IPS-20b (cell line): Measurements from ENCODE around the gene SPATA20.
A peak's percentile ranks its signal among the peaks of the same experiment; 100 is the strongest.

Experiments used
- H3K27ac ChIP-seq: one replicate; pipeline ENCODE4 v1.5.1; 2013; ENCODE audit warnings: low read length
- H3K27me3 ChIP-seq: 2 replicates; pipeline ENCODE4 v1.6.1; 2013; ENCODE audit warnings: mild to moderate bottlenecking, low read length, inconsistent platforms; ENCODE audit not compliant: insufficient read depth
- H3K36me3 ChIP-seq: 2 replicates; pipeline ENCODE4 v1.6.1; 2013; ENCODE audit warnings: low read depth, mild to moderate bottlenecking, inconsistent platforms, low read length, moderate library complexity; ENCODE audit not compliant: insufficient read depth
- H3K4me1 ChIP-seq: 2 replicates; pipeline ENCODE4 v1.6.1; 2013; ENCODE audit warnings: mild to moderate bottlenecking, control low read depth, inconsistent platforms, low read length, moderate library complexity; ENCODE audit not compliant: insufficient read depth
- H3K4me3 ChIP-seq: 2 replicates; pipeline ENCODE4 v1.5.1; 2013; ENCODE audit warnings: mild to moderate bottlenecking, low read length, inconsistent platforms
- H3K9ac ChIP-seq: 2 replicates; pipeline ENCODE4 v1.6.1; 2013; ENCODE audit warnings: low read depth, mild to moderate bottlenecking, inconsistent platforms, low read length, moderate library complexity
- H3K9me3 ChIP-seq: 2 replicates; pipeline ENCODE4 v1.6.1; 2013; ENCODE audit warnings: mild to moderate bottlenecking, low read depth, low read length, inconsistent platforms; ENCODE audit not compliant: insufficient read depth

The SPATA20 gene

GRCh38 chr17:50554201-50554600, 7.2 kb downstream of the SPATA20 start:
- no peak overlapping the region for H3K4me3 ChIP-seq
- H3K9ac ChIP-seq: no peak overlapping the region
- no peaks in the 10 kb centered on the region for H3K36me3 ChIP-seq
- no peak overlapping the region for H3K27ac ChIP-seq
- no peaks in the 10 kb centered on the region for H3K9me3 ChIP-seq
- no peaks in the 10 kb centered on the region; the same call in 1 of the 2 replicates for H3K4me1 ChIP-seq
- H3K27me3 ChIP-seq: peaks cover 34% of the 10 kb centered on the region

DNA sequence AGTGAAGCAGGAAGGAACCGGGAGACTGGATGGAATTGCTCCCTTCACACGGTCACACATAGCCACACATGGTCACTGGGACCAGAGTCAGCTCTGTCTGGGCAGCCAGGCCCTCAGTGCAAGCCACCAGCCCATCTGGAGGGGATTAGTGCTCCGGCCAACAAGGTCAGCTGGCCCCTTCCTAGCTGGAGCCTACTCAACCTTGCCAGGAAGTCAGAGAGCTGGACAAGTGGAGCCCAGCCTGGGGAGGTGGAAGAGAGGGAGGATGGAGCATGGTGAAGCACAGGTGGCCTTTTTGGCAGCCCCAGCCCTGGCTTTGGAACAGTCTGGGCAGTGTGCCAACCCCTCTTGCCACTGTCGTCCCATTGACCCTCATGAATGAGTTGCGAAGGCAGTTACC, 9.8 kb downstream of the SPATA20 start:
- H3K27me3 ChIP-seq: peaks cover 52% of the 10 kb centered on the region
- peaks cover 4% of the 10 kb centered on the region; the same call in 1 of the 2 replicates for H3K4me1 ChIP-seq
- H3K9me3 ChIP-seq: no peaks in the 10 kb centered on the region
- no peaks in the 10 kb centered on the region for H3K36me3 ChIP-seq
- H3K9ac ChIP-seq: no peak overlapping the region
- H3K27ac ChIP-seq: no peak overlapping the region
- H3K4me3 ChIP-seq: no peak overlapping the region

DNA sequence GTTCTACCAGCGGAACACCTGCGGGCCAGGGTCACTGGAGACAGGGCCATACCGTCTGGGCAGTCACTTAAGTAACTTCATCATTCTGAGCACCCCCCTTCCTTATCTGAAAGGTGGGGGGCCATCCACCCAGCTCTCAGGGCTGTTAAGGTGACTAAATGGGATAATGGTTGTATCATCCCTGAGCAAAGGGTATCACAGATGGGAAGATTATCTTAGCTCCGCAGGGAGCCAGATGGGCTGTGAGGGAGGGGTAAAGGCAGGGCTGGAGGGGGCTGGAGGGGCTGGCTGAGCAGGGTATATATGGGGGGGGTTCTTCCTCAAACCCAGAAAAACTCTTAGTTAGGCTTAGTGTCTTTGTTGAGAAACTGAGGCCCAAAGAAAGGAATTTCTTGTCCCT, 10.7 kb downstream of the SPATA20 start:
- no peak overlapping the region for H3K4me3 ChIP-seq
- no peak overlapping the region for H3K27ac ChIP-seq
- no peaks in the 10 kb centered on the region for H3K36me3 ChIP-seq
- H3K9ac ChIP-seq: no peak overlapping the region
- peaks cover 60% of the 10 kb centered on the region for H3K27me3 ChIP-seq
- peaks cover 6% of the 10 kb centered on the region; the same call in 1 of the 2 replicates for H3K4me1 ChIP-seq
- no peaks in the 10 kb centered on the region for H3K9me3 ChIP-seq

DNA sequence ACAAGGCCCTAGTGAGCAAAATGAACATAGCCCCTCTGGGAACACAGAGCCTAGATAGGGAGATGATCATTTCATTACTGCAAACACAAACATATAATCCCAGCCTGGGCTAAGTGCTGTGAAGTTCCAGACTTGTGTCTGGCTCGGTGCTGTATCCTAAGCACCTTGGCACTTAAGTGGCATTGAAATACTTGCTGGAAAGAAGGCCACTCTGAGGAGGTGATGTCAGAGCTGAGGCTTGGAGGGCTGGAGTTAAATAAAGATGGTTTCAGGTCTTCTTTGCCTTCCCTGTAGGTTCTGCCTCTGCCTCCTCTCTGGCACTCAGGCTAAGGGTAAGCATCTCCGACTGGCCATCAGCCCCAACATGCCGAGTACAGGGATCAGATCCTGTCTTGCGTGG, 11.1 kb downstream of the SPATA20 start:
- Histone ChIP-seq H3K9me3 (no peaks in the 10 kb centered on the region), H3K9ac (no peak overlapping the region), H3K4me1 (peaks cover 11% of the 10 kb centered on the region; the same call in 1 of the 2 replicates), H3K4me3 (no peak overlapping the region), H3K27ac (no peak overlapping the region), H3K36me3 (no peaks in the 10 kb centered on the region), H3K27me3 (peaks cover 65% of the 10 kb centered on the region)

DNA sequence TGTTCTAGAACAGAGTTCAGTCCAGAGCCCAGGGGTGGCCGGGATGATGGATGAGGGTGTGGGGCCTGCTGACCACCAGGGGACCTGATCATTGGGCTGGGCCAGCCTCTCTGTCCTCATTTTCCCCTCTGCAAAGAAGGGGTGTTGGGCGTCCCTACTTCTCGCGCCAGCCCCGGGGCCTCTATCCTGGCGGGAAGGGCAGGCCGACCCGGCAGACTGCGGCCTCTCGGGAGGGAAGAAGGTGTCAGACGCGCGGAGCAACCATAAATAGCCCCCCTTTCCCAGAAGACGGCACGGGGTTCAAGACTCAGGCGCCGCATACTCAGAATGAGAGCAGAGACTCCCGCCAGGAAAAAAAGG, 11.6 kb downstream of the SPATA20 start:
- Histone ChIP-seq H3K9me3 (no peaks in the 10 kb centered on the region), H3K27me3 (peaks cover 70% of the 10 kb centered on the region), H3K9ac (no peak overlapping the region), H3K4me3 (peak overlapping the region; percentile 84; the same call in 1 of the 2 replicates), H3K4me1 (peaks cover 11% of the 10 kb centered on the region; the same call in 1 of the 2 replicates), H3K36me3 (no peaks in the 10 kb centered on the region), H3K27ac (no peak overlapping the region)

- H3K9me3 ChIP-seq: no peaks in the 10 kb centered on the region
- H3K27me3 ChIP-seq: peaks cover 75% of the 10 kb centered on the region
- peak overlapping the region; percentile 51; the same call in 1 of the 2 replicates for H3K9ac ChIP-seq
- H3K4me1 ChIP-seq: peaks cover 13% of the 10 kb centered on the region; the same call in 1 of the 2 replicates
- H3K4me3 ChIP-seq: peak overlapping the region; percentile 84
- H3K36me3 ChIP-seq: no peaks in the 10 kb centered on the region
- H3K27ac ChIP-seq: no peak overlapping the region
Observed at GRCh38 chr17:50558941-50559614, 12.1 kb downstream of the SPATA20 start.

DNA sequence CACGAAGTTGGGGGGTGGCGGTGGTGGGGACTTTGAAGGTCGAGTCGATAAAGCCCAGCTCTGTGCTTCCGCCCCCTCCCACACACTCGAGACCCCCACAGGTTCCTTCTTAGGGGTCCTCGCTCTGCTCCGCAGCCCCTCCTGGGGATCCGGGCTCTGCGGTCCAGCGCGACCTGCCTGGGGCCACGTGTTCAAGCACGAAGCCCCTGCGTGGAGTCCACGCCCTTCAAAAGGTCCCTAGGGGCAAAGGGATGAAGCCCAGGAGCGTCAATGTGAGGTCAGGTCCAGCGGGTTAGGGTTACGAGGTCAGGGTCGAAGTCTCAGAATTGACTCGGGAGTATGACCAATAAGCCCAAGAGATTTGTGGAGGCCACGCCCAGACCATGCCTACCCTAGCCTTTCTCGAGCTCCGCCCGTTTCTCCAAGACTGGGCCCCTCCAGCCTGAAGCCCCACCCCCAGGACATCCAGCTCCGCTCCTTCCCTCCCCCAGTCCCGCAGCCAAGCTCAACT, 12.8 kb downstream of the SPATA20 start:
- H3K27me3 ChIP-seq: peaks cover 81% of the 10 kb centered on the region
- no peak overlapping the region for H3K27ac ChIP-seq
- H3K9me3 ChIP-seq: no peaks in the 10 kb centered on the region
- peaks cover 13% of the 10 kb centered on the region; the same call in 1 of the 2 replicates for H3K4me1 ChIP-seq
- H3K4me3 ChIP-seq: peak overlapping the region; percentile 84
- H3K9ac ChIP-seq: peak overlapping the region; percentile 73; the same call in 1 of the 2 replicates
- H3K36me3 ChIP-seq: no peaks in the 10 kb centered on the region

- Histone ChIP-seq H3K27me3 (peaks cover 87% of the 10 kb centered on the region), H3K36me3 (no peaks in the 10 kb centered on the region), H3K9me3 (no peaks in the 10 kb centered on the region), H3K4me3 (peak within 1 kb of the TSS; percentile 84), H3K4me1 (peaks cover 13% of the 10 kb centered on the region; the same call in 1 of the 2 replicates), H3K9ac (peak within 1 kb of the TSS; percentile 73; the same call in 1 of the 2 replicates), H3K27ac (no peak within 1 kb of the TSS)
Observed at GRCh38 chr17:50560185-50560824, 13.3 kb downstream of the SPATA20 start, which contains the start of gene CACNA1G. Gene CACNA1G (plus strand): TSS chr17:50560715. CDS start chr17:50561460, 745 bp downstream.

DNA sequence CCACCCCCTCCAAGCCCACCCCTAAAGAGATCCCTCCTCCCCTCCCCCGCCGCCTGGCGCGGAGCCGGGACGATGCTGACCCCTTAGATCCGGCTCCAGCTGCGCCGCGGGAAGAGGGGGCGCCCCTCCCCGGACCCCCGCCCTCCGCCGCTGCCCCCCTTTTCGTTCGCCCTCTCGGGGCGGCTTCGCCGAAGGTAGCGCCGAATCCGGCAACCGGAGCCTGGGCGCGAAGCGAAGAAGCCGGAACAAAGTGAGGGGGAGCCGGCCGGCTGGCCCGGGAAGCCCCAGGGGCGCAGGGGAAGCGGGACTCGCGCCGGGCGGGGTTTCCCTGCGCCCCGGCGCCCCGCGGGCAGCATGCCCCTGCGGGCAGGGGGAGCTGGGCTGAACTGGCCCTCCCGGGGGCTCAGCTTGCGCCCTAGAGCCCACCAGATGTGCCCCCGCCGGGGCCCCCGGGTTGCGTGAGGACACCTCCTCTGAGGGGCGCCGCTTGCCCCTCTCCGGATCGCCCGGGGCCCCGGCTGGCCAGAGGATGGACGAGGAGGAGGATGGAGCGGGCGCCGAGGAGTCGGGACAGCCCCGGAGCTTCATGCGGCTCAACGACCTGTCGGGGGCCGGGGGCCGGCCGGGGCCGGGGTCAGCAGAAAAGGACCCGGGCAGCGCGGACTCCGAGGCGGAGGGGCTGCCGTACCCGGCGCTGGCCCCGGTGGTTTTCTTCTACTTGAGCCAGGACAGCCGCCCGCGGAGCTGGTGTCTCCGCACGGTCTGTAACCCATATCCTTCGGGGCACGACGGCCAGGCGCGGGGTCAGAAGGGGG, 14.2 kb downstream of the SPATA20 start:
- Histone ChIP-seq H3K9ac (no peak overlapping the region), H3K4me1 (peaks cover 13% of the 10 kb centered on the region; the same call in 1 of the 2 replicates), H3K27ac (no peak overlapping the region)

GRCh38 chr17:50561746-50562141, 14.8 kb downstream of the SPATA20 start:
- H3K9ac ChIP-seq: no peak overlapping the region
- H3K36me3 ChIP-seq: no peaks in the 10 kb centered on the region
- peaks cover 93% of the 10 kb centered on the region for H3K27me3 ChIP-seq
- H3K9me3 ChIP-seq: no peaks in the 10 kb centered on the region
- H3K27ac ChIP-seq: no peak overlapping the region
- H3K4me1 ChIP-seq: peaks cover 13% of the 10 kb centered on the region; the same call in 1 of the 2 replicates
- no peak overlapping the region; the same call in 1 of the 2 replicates for H3K4me3 ChIP-seq

More for the DNA sequence above, 14.2 kb downstream of the SPATA20 start:
- Histone ChIP-seq H3K9me3 (no peaks in the 10 kb centered on the region), H3K4me3 (peak overlapping the region; percentile 59; the same call in 1 of the 2 replicates), H3K36me3 (no peaks in the 10 kb centered on the region), H3K27me3 (peaks cover 93% of the 10 kb centered on the region)
